GM10266 (cell line): ENCODE measurements around the gene SDCCAG8.
A peak's percentile ranks its signal among the peaks of the same experiment; 100 is the strongest.

Source experiments
- DNase-seq: peaks from one replicate; pipeline ENCODE4 v3.0.0; 2012; ENCODE audit errors: extremely low spot score
- CTCF ChIP-seq: IDR thresholded peaks from 2 replicates; pipeline ENCODE4 v1.5.1; 2012; ENCODE audit warnings: mild to moderate bottlenecking, low read depth; ENCODE audit not compliant: control insufficient read depth, insufficient read depth; ENCODE audit errors: missing control alignments

Gene SDCCAG8

GRCh38 chr1:243294723-243295121, 38.9 kb downstream of the SDCCAG8 start:
- TF ChIP-seq CTCF = no peak
- DNase-seq = no peak

- DNase-seq = no peak
- TF ChIP-seq CTCF = no peak
Measured at GRCh38 chr1:243299069-243299468, 43.2 kb downstream of the SDCCAG8 start.

- DNase-seq = no peak
- no peak for TF ChIP-seq CTCF
Measured at GRCh38 chr1:243301059-243301458, 45.2 kb downstream of the SDCCAG8 start.

GRCh38 chr1:243311809-243312208, 56.0 kb downstream of the SDCCAG8 start:
- DNase-seq = no peak
- no peak for TF ChIP-seq CTCF

GRCh38 chr1:243312952-243313634, 57.3 kb downstream of the SDCCAG8 start:
- TF ChIP-seq CTCF = no peak
- peak; percentile 11 for DNase-seq

- no peak for TF ChIP-seq CTCF
- peak; percentile 36 for DNase-seq
Measured at GRCh38 chr1:243313635-243314536, 58.0 kb downstream of the SDCCAG8 start.

GRCh38 chr1:243315455-243315854, 59.6 kb downstream of the SDCCAG8 start:
- DNase-seq = no peak
- TF ChIP-seq CTCF = no peak
